GM18868 (cell line): ENCODE data around the gene SPATS2.
"Not testable (repeated sequence)": the region's sequence is repeated elsewhere in the genome, so short reads cannot be mapped to it uniquely, and the experiment has no call there.

Source experiments
- ATAC-seq: cut with Tn5 transposase; IDR thresholded peaks from one replicate; pipeline ENCODE4 v1.9.1; 2021; ENCODE audit warnings: mild to moderate bottlenecking, moderate library complexity; ENCODE audit not compliant: unreplicated experiment

The SPATS2 gene

DNA sequence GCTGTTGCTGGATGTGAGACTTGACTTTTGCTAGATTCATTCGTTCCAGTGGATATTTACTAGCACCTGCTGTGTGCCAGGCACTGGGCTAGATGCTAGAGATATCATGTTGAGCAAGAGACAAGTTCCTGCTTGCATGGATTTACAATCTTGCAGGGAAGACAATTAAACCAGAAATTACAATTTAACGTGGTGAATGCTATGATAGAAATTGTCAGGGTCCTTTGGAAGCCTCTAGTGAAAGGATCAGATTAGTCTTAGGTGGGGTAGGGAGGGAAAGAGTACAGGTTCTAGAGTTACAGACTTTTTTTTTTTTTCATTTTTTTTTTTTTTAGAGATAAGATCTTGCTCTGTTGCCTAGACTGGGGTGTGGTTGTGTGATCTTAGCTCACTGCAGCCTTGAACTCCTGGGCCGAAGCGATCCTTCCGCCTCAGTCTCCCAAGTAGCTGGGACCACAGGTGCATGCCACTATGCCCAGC, 36.7 kb downstream of the SPATS2 start:
- ATAC-seq, result no peak

DNA sequence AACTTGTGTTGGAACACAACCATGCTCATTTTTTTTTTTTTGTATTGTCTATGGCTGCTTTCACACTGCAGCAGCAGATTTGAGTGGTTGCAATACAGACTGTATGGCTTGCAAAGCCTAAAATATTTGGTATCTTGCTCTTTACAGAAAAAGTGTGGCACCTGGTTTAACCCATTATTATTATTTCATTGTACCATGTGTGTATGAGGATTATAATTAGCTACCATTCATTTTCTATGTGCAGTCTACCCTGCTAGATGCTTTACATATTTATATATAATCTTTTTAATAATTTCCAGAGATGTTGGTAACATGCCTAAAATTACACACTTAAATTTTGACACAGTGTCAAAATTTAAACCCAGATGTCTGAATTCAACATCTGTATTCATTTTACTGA, 37.7 kb downstream of the SPATS2 start:
- ATAC-seq, result no peak

DNA sequence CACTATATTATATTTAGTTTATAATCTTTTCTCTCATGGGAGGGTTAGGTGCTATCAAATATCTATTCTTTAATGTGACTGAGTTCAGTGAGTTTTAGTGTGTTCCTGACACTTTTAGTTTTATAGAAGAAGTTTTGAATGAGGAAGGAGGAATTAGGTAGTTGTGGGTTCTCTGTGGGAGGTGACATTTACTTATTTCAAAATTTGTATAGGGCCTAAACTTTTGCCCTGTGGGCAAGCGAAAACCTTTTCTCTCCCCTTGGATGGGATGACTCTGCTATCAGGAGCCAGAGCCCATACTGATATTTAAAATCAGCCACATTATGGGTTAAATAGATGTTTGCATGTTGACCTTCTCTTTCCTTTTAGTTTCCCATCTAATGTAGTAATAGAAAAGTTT, 43.6 kb downstream of the SPATS2 start:
- ATAC-seq, result no peak

DNA sequence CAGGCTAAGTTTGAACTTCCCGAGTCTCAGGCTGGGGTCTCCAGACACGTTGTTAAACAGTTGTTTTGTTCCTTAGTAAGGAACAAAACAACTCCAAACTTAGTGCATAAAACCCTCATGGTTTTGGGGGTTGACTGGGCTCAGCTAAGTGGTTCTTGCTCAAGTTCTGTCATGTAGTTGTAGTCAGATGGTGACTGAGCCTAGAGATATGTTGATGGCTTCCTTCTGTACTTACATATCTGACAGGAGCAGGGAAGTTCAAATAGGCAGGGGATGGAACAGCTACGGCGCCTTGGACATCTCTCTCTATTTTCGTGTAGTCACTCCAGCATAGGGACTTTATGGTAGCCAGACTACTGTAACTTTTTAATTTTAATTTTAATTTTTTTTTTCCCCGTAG, 45.7 kb downstream of the SPATS2 start:
- no peak for ATAC-seq

DNA sequence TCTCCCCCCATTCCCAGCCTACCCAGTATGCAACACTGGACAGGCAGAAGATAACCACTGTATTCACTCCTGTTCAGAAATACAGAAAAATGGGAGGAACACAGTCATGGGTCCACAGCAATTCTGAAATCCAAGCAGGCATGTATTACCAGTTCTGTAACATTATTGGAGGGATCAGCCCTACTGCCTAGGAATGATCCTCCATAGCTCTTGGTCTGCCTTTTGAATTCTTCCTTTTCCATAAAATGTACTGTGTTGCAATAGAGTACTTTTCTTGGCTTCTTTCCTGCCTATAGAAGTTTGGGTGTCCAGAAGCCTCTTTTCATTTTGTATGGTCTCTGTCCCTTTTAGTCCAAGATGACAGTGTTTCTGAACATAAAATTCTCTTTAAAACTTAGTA, 46.5 kb downstream of the SPATS2 start:
- no peak for ATAC-seq

DNA sequence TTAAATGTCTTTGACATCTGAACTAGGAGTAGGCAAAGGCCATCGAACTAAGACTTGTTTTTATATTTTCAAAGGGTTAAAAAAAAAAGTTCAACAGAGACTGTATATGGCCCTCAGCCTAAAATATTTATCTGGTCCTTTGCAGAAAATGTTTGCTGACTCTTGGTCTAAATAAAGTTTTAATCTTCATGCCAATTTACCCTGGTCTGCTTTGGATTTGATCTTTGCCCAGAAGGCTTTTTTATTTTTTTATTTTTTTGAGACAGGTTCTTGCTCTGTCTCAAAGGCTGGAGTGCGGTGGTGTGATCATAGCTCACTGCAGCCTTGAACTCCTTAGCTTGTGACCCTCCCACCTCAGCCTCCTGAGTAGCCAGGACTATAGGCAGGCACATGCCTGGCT, 47.1 kb downstream of the SPATS2 start:
- ATAC-seq, result no peak

DNA sequence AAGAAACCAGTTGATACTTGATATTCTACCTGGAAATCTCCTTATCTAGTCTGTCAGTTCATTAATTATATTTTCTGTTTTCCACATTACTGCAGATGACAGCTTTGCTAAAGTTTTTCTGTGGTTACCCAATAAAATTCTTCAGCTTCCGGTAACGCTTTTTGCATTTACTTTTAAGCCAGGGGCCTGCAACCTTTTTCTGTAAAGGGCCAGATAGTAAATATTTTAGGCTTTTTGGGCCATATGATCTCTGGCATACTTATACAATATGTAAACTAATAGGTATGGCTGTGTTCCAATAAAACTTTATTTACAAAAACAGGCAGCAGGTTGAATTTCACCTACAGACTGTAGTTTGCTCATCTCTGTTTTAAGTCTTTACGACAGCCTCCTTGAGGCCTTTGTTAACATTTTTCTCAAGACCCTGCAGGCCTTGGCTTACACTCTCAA, 48.3 kb downstream of the SPATS2 start:
- ATAC-seq, result no peak

DNA sequence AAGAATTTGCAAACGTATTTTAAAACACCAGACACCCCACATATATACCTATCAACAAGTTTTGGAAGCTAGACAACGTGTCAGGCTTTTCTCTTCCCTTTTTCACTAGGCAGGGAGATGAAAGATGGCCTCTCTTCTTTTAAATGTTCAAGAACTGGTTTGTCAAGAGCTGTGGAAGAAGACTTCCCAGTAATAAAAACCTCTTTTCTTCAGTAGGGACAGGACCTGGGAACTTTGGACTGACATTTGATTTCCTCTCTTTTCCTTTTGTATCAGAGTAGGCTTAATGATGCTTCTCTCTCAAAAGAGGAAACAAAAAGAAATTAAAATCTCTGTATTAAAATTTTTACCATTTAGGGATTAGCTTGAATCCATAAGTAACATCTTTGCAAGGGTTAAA, 49.6 kb downstream of the SPATS2 start:
- no peak for ATAC-seq

DNA sequence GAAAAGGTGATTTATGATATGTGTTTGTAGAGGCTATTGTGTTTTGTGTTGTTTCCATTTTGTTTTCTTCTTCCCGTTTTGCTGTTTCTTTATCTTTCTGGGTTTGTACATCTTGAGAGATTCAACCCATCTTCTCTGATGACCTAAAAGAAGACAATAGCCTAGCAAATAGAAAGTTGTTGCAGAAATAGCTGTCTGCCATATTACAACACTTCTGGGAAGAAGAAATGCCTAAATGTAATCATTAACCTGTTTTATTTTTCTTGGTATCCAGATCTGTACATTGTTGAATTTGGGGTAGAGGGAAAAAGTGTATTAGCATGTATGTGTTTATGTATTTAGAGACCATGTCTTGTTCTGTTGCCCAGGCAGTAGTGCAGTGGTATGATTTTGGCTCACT, 50.3 kb downstream of the SPATS2 start:
- ATAC-seq, result no peak

DNA sequence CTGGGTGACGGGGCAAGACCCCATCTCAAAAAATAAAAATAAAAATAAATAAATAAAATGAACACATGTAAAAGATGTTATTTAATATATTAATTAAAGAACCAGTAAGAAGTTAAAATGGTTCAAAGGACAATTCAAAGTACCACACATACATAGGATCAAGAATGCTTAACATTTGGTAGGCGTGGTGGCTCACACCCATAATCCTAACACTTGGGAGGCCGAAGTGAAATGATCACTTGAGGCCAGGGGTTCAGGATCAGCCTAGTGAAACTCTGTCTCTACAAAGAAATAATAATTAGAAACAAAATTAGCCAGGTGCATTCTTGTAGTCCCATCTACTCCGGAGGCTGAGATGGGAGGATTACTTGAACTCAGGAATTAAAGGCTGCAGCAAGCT, 53.3 kb downstream of the SPATS2 start:
- ATAC-seq, result no peak

DNA sequence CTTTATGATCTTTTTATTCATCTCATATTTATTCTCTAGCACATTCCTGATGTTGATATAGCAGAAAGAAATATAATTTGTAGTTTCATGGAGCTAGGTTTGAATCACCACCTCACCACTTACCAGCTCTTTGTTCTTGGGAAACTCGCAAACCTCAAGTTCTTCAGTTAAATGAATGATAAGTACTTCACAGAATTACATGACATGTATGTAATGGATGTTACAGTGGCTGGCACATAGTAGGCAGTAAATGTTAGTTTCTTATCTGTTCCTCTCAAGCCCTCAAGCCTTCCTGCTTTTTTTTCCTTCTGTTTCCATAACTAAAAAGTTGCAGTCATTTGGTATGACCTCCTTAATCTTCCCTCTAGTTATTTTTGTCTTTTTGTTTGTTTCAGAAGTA, 54.9 kb downstream of the SPATS2 start:
- ATAC-seq, result no peak

DNA sequence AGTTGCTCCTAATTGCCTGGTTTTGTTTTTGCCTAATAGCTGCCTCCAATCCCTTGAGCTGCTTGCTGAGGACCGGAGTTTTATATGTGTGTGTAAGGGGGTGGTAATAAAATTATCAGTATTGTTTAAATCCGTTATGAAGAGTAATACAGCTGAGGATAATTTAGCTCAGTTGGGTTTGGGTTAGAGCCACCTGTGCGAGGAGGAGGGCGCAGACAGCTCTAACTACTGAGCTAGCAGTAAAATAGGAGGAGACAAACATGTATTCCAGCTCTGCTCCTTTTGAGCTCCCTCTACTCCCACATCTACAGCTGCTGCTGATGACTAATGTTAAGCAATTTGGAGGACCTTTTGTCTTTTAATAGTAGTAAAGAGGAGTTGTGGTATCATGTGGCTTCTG, 61.5 kb downstream of the SPATS2 start:
- ATAC-seq, result peak; percentile 43

DNA sequence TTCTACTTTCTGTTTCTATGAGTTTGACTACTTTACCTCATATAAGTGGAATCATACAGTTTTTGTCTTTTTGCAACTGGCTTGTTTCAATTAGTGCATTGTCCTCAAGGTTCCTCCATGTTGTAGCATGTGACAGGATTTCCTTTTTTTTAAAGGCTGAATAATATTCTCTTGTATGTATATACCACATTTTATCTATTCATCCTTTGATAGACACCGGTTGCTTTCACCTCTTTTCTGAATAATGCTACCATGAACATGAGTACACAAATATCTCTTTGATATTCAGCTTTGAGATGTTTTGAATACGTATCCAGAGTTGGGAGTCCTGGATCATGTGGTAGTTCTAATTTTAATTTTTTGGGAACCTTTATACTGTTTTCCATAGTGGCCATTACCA, 65.4 kb downstream of the SPATS2 start:
- no peak for ATAC-seq

DNA sequence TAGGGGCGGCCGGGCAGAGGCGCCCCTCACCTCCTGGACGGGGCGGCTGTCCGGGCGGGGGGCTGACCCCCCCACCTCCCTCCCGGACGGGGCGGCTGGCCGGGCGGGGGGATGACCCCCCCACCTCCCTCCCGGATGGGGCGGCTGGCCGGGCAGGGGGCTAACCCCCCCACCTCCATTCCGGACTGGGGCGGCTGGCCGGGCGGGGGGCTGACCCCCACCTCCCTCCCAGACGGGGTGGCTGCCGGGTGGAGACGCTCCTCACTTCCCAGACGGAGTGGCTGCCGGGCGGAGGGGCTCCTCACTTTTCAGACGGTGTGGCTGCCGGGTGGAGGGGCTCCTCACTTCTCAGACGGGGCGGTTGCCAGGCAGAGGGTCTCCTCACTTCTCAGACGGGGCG, 69.5 kb downstream of the SPATS2 start:
- ATAC-seq, result not testable (repeated sequence)

DNA sequence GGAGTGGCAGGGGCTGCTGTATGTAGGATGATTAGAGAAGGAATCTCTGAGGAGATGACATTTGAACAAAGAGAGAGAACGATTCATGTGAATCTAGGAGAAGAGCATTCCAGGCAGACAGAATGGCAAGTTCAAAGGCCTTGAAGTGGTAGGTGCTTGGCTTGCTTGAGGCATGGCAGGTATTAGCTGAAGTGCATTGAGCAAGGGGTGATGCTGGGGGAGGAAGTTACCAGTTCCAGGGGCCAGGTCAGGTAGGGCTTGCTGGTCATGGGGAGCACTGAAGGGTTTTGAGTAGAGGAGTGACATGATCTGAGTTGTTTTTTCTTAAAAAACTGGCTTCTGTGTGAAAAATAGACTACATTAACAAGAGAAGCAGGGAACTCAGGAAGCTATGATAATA, 71.8 kb downstream of the SPATS2 start:
- ATAC-seq, result no peak

DNA sequence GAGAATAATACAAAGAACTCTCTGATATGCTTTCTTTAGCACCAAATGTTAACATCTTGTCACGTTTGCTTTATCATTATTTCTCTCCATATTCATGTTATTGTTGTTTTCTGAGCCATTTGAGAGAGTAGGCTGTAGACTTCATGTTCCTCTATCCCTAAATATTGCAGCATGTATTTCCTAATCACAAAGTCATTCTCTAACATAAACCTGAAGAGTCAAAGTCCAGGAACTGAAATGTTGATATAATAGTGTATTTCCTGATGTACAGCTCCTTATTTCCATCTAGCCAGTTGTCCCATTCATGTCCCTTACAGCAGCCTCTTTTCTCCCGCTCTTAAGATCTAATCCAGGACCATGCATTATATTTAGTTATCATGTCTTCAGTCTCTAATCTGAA, 72.8 kb downstream of the SPATS2 start:
- no peak for ATAC-seq

DNA sequence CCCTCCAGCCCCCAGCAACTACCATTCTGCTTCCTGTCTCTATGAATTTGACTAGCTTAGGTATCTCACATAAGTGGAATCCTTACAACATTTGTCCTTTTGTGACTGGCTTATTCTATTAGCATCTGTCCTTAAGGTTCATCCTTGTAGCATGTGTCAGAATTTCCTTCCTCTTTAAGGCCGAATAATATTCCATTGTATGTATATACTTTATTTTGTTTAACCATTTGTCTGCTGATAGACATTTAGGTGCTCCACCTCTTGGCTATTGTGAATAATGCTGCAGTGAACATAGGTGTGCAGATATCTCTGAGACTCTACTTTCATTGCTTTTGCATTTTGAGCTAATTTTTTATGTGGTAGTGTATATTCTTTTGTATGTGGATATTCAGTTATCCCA, 75.7 kb downstream of the SPATS2 start:
- no peak for ATAC-seq

DNA sequence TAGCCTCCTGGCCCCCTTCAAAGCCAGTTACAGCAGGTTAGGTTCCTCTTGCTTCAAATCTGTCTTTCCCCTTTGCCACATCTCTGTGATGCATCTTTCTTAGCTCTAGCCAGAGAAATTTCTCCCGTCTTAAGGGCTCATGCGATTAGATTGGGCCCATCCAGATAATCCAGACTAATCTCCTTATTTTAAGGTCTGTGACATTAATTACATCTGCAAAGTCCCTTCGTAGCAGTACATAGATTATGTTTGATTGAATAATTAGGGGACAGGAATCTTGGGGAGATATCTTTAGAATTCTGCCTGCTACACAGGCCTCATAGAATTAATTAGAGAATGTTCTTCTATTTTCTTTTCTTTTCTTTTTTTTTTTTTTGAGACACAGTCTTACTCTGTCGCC, 79.3 kb downstream of the SPATS2 start:
- ATAC-seq, result no peak

DNA sequence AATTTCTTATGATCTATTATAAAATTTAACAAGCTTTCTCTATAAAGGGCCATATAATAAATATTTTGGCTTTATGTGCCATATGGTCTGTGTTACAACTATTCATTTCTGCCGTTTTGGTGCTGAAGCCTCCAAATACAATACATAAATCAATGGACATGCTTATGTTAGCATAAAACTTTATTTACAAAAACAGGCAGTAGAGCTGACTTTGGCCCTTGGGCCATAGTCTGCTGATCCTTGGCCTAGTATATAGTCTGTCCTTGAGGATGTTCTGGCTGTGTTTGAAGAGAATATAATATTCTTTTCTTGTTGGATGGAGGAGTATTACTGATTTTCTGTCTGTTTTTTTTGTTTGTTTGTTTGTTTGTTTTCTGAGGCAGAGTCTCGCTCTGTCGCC, 81.6 kb downstream of the SPATS2 start:
- no peak for ATAC-seq

DNA sequence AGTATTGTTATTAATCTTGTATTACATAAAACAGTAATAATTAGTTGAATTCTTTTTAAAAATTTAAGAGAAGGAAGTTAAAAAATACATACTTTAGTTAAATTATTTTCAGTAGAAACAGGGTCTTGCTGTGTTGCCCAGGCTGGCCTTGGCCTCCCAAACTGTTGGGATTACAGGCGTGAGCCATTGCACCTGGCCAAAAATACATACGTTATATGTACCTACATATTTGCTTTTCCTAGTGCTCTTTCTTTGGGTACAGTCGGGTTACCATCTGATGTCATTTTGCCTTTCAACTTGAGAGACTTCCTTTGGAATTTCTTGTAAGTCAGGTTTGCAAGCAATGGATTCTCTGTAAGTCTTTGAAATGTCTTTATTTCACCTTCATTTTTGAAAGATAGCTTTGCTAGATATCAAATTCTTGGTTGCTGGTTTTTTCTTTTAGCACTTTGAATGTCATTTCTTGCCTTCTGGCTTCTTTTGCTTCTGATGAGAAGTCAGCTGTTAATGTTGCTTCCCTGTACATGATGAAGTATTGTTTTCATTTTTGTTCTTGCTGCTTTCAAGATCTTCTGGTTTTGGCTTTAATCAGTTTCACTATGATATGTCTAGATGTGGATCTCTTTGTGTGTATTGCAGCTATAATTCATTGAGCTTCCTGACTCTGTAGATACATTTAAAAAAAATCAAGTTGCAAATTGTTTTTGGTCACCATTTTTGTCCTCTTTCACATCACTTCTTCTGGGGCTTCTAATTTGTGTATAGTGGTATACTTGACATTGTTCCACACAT, 84.4 kb downstream of the SPATS2 start:
- peak; percentile 72 for ATAC-seq

DNA sequence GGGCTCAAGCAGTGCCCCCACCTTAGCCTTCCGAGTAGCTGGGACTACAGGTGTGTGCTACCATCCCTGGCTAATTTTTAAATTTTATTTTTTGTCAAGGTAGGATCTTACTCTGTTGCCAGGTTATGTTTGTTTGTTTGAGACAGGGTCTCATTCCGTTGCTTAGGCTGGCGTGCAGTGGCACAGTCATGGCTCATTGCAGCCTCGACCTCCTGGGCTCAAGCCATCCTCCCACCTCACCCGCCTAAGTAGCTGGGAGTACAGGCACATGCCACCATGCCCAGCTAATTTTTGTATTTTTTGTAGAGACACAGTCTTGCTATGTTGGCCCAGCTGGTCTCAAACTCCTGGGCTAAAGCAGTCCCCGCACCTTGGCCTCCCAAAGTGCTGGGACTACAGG, 88.2 kb downstream of the SPATS2 start:
- no peak for ATAC-seq

DNA sequence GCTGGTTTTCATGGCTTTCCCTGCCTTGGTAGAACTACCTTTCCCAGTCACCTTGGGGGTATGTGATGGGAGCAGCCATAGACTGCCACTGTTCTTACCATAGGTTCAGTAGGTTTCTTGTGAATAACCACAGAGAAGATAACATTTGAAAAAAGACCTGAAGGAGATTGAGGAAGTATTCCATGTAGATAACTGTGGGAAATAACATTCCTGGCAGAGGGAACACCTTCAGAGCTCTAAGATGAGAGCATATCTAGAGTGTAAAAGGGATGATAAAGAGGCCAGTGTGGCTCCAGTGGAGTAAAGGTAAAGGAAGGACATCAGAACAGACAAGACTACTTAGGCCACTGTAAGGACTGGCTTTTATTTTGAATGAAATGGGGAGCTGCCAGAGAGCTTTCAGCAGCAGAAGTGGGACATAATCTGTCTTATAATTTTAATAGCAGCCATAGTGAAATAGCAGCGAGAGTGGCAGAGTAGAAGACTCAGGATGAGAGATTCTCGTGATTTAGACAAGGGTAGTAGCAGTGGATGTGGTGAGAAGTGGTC, 88.9 kb downstream of the SPATS2 start:
- ATAC-seq, result no peak

DNA sequence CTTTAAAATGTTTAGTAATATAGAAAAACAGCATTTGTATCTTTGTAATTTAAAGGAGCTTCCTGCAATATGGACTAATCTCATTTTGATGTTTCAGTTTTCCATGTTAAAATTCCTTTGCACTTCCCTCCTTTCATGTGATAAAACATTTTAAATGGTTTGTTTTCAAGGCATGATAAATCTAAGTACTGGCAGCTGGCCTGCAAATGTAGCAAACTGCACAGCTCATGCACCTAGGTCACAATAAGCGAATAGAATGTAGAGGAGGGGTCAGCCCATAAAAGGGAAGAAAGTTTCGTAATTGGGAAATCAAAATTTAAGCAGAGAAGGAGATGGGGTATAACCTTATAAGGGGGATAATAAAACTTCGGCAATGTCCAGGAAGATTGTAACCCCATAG, 91.6 kb downstream of the SPATS2 start:
- no peak for ATAC-seq
